Right ventricle myocardium superior (tissue), 1 donor: ENCODE data around the gene SCML1. TPM values are rescaled to one million over a fixed set of nuclear protein-coding genes. Genes with fewer than 3 reads are reported as not detected.
A peak's percentile ranks its signal among the peaks of the same experiment; 100 is the strongest.

Source experiments
- ATAC-seq: fragments of 200-7000 bp; cut with Tn5 transposase; one replicate; pipeline ENCODE4 v1.9.1; 2020; ENCODE audit warnings: mild to moderate bottlenecking; ENCODE audit not compliant: poor library complexity
- DNase-seq: peaks from one replicate; pipeline ENCODE4 v3.0.0-alpha.2; 2020
- intact Hi-C: fragments of 100-400 bp; cut with DNase I; formaldehyde crosslinking; loops from one replicate; pipeline ENCODE4 v1.11.2; 2022
- total RNA-seq: library from RNA; stranded (reverse); fragmentation: NEBNext Ultra II Directional; extraction: Animal tissue kit (Norgen Biotek cat#: 25700); gene quantifications from one replicate; pipeline ENCODE4 v1.2.1, GENCODE V29; 2021
- donor health status: DM: no; HTN: yes; CAD: no; lungs with severe emphysema.

The SCML1 gene
- total RNA-seq, 1 donor from 2014 or later: 5.7 TPM

DNA sequence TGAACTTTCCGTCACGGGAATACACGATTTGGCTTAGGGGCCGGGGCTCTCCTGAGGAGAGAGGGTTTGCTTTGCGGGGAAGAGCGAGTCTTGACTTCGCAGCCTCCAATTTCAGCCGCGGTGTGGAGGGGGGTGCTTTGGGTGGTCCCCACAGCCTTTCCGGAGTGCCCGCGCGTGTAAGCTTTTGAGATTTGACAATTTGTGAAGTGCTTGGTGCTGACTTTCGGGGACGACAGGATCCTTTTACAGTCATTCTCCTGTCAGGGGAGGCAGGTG, 355 bp downstream of the SCML1 start:
- no peak for DNase-seq
- ATAC-seq: no peak
- intact Hi-C loops: no loop called here

DNA sequence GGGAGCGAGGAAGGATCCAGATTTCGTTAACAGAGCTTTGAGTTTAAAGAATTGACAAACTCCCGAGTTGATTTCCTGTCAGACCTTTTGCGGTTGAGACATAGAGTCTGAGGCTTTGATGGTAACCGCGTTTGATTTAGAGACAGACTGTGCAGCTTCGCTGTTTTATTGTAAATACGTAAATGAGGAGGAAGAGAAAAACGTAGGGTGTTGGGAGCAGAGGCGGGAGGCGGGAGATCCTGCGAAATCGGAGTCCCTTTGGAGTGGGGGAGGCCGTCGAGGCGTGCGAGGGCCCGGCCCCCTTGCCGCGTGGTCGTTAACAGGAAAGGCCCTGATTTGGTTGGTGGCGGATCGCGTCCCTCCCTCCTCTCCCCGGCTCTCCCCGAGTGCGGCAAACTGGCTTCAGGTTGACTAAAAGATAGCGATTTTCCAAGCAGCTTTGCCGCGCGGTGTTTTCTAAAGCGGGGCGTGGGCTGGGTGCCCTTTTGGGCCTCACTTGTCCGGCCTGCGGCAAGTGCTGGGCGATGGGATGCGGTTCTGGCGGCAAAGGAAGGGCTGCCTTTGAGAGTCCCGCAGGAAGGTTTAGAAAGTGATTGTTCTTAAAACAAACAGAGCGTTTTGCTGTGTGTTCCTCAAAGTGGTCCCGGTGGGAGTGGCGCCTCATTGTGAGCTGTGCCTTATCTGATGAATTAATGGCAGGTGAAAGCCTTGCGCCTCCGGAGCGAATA, 857 bp downstream of the SCML1 start:
- intact Hi-C loops: no loop called here
- ATAC-seq (peak; percentile 24), DNase-seq (peak; percentile 52)

DNA sequence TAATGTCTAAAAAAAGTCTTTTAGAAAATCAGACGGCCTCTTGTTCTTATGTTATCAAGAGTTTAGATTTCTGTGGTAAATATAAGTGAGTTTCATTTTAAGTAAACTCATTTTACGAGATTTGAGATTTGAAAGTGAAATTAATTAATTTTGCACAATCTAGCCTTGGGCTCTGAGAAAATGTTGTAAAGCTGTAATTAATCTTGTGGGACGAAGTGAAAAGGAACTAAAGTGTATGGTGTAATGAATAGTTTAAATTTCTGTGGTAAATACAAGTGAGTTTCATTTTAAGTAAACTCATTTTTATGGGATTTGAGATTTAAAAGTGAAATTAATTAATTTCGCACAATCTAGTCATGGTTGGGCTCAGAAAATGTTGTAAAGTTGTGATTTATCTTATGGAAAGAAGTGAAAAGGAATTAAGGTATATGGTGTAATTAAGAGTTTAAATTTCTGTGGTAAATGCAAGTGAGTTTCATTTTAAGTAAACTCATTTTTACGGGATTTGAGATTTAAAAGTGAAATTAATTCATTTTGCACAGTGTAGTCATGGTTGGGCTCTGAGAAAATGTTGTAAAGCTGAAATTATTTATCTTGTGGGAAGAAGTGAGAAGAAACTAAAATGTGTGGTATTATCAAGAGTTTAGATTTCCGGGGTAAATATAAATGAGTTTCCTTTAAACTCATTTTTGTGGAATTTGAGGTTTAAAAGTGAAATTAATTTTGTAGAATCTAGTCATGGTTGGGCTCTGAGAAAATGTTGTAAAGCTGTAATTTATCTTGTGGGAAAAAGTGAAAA, 1.6 kb downstream of the SCML1 start:
- DNase-seq (no peak), ATAC-seq (no peak)
- intact Hi-C loops: no loop called here

DNA sequence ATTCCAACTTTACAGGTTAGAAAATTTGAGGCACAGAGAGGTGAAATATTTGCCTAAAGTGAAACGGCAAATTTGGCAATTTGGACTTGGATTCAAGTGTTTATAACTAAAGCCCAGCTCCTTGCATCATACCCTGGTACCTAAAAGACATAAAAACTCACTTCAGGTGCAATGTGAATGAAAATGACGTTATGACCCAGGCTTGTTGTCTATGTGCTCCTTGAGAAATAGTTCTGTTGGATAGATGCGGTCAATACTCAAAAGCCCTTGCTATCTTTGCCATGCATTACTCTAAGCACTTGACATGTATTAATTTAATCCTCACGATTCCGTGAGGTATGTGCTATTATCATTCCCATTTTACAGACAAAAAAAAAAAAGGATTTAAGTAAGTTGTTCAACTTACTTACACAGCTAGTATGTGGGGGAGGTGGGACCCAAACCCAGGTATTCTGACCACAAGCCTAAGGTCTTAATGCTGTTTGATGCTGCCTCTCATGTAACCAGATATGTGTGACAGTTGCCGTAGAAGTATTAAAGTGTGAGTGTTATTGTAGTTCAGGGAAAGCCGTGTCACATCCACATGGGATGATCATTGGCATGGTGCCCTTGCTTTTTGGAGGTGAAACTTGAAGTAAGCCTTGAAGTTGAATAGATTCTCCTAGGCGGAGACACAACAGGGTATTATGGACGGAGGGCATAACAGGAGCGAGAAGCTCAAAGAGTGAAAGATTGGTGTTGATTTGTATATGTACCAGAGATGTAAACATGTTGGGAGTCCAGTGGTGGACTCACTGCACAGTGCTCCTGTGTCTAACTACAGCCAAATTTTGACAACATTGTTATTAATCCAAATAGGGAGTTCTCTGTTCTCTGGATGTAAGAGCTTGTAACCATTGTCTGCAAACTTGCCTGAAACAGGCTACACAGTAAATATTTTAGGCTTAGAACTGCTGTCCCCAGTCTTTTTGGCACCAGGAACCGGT, 3.1 kb downstream of the SCML1 start:
- no peak for ATAC-seq
- intact Hi-C loops: no loop called here
- DNase-seq: no peak

DNA sequence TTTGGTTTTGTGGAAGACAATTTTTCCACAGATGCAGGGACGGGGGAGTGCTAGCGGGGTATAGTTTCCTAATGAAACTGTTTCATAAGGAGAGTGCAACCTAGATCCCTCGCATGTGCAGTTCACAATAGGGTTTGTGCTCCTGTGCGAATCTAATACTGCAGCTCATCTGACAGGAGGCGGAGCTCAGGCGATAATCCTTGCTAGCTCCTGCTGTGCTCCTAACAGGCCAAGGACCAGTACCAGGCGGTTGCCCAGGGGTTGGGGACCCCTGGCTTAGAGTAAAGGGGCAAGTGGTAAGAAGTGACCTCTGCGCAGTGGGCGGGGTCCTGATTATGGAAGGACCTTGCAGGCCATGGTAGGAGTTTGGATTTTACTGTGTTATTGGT, 3.8 kb downstream of the SCML1 start:
- intact Hi-C loops: no loop called here
- DNase-seq: no peak
- no peak for ATAC-seq

DNA sequence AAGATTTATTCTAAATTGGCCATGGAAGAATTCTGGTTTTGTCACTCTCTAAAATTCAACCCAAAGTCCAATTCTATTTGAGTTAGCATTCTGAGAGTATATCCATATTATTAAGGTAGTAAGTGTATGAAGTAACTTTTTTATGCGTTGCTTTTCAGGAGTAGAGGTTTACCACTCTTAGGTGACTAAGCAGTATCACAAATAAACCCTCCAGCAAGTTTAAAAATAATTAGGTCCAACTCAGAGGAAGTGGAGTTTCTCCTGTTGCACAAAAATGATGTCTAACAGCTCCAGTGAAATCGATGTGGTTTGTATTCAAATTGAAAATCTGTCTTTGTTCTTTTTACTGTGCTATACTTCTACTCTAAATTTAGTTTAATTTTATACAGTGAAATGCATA, 6.6 kb downstream of the SCML1 start:
- no peak for DNase-seq
- intact Hi-C loops: no loop called here
- no peak for ATAC-seq

DNA sequence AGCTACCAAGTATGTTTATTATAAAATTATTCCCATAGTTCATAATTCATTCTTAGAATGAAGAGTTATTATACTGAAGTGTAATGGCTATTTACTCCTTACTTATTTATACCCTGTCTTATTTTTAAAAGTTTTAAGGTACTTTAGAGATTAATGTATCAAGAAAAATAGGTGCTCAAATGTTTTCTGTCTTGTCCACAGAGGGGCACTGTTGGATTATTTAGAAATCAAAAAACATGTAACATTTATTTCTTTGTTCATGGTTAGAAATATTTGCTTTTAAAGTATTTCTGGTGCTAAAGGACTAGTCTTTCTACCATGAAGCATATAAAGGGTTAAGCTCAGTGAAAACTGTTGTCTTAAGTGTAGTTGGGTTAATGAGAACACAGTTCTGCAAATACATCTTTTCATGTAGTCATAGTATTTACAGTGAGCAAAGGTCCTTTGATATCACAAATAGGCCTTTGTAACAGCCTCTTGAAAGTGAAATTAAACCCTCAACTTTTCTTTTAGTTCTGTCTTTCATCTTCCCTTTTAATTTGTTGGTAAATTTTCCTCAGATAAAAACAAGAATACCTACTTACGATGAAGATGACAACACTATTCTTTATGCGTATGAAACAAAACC, 7.7 kb downstream of the SCML1 start:
- ATAC-seq (no peak), DNase-seq (no peak)
- intact Hi-C loops: no loop called here

DNA sequence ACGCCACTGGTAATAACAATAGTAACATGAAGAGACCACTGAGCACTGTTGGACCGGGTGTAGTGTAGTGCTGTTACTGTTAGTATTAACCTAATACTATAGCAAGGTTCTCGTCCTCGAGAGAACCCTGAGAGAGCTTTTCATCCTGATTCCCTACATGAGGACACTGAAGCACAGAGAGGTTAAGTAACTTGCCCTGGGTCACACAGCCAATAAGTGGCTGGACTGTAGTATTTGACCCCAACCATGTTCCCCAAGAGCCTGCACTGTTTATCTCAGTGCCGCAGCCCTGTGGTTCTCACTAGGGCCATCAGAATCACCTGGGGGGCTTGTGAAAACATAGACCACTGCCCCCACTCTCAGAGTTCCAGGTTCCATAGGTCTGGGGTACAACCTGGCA, 10.4 kb downstream of the SCML1 start:
- intact Hi-C loops: no loop called here
- ATAC-seq: no peak
- DNase-seq: no peak

DNA sequence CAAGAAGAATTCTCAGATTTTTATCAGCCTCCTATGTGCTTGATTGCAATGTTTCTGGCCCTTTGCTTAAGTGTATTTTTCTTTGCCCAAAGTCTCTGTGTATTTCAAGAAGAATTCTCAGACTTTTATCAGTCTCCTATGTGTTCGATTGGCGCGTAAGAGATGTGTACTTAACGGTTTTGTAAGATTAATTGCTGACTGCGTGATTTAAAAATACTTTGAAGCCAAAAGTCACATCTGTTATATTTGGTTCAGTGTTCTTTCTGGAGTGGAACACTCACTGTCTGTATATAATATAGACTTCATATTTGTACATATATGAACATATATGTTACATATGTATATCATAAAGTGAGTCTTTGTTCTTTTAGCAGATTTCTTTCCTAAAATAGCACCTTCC, 11.4 kb downstream of the SCML1 start:
- intact Hi-C loops: no loop called here

DNA sequence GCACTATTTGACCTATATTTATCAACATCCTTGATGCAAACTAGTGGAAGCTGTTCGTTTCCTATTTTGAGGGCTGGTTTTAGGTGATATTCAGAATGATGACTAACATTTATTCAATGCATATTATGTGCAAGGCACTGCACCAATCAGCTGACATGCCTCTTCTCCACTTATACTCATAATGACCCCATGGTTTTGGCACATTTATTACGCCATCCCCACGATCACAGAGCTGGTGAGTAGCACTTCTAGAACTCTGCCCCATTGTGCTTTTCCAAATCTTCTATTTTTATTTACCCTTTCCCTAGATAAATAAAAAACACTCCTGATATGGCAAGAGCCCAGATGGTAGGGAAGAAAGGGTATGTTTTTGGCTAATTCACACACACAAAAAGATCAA, 13.1 kb downstream of the SCML1 start:
- ATAC-seq (no peak), DNase-seq (no peak)
- intact Hi-C loops: no loop called here

More for the DNA sequence above, 11.4 kb downstream of the SCML1 start:
- DNase-seq (no peak), ATAC-seq (no peak)

DNA sequence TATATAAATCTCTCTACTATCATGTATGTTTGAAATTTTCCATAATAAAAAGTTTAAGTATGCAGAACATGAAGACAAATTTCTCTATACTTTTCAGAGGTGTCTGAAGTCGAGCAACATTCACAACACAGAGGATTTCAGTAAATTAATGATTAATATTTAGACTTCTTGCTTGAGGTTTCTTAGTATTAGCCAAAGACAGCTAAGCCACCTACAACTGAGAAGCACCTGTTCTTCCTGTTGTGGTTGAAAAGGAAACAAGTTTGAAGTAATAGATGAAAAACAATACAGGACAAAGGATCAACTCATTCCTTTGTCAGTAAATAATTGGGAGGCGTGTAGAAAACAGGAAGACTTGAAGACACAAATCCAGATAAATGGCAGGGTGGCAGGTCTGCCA, 21.1 kb downstream of the SCML1 start:
- intact Hi-C loops: no loop called here
- no peak for ATAC-seq
- DNase-seq: no peak

DNA sequence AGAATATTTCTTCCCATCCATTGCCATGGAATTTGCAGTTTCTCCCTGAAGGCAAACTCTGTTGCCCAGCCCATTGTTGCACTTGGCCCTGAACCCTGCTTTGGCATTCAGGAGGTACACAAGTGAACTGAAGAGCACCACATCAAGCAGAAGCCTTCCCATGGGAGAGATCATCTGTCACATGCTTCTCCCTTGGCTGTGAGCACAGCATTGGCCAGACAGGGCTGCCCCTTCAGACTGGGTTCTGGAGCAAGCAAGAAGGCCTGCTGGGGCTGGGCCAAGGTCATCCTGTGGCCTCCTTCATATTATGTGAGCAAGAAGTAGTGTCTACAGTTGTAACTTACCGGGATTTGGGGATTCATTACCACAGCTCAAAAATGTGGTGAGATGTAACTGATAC, 22.7 kb downstream of the SCML1 start:
- intact Hi-C loops: no loop called here
- no peak for ATAC-seq
- no peak for DNase-seq

DNA sequence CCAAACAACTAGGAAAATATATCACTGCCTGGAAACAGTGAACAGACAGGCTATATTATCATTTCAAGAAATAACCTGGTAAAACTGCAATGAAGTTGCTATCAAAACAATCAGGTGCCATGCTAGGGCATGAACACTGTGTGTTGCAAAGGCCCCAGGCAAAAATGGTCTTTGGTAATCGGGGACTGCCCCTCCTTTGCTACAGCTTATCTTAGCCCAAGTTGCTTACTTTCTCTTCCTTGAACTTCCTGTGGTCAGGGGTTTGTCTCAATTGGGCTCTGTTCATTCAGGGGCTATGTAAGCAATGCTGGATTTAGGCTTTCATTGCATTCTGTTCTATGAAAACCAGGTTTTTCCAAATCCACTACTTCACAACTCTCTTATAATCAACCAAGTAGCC, 30.4 kb downstream of the SCML1 start:
- intact Hi-C loops: no loop called here
- ATAC-seq (no peak), DNase-seq (no peak)

DNA sequence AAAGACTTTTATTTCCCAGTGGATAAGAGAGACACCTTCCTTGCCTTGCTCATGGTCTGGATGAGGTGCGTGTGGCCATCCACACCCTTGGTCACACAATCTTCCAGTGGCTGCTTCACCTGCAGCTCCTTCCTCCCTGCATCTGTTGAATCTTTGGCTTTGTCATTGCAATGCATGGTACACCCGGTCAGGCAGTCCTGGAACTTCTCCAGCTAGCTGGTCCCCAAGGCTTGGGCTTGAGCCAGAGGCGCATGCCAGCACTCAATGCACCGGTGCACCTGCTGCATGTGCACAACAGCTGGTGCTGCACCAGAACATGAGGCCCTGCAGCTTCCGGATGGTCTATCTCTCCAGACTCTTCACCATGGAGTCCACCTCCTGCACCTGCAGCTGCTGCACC, 31.7 kb downstream of the SCML1 start:
- DNase-seq (no peak), ATAC-seq (no peak)
- intact Hi-C loops: no loop called here

DNA sequence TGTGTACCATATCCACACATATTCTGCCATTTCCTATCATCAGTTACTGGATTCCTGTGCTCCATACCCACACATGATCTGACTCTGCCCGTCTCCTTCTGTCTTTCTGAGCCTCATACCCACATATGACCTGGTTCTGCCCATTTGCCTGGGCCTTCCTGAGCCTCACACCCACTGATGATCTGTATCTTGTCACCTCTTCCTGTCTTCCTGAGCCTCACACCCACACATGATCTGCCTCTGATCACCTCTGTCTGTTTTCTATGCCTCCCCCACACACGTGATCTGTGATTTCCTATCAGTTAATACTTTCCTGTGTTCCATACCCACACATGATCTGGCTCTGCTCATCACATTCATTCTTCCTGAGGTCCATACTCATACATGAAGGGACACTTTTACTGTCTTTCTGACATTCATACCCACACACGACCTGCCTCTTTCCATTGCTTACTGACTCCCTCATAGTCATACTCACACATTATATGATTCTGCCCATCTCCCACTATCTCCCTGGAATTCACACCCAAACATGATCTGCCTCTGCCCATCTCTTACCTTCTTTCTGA, 32.5 kb downstream of the SCML1 start:
- intact Hi-C loops: no loop called here
- DNase-seq (no peak), ATAC-seq (no peak)

DNA sequence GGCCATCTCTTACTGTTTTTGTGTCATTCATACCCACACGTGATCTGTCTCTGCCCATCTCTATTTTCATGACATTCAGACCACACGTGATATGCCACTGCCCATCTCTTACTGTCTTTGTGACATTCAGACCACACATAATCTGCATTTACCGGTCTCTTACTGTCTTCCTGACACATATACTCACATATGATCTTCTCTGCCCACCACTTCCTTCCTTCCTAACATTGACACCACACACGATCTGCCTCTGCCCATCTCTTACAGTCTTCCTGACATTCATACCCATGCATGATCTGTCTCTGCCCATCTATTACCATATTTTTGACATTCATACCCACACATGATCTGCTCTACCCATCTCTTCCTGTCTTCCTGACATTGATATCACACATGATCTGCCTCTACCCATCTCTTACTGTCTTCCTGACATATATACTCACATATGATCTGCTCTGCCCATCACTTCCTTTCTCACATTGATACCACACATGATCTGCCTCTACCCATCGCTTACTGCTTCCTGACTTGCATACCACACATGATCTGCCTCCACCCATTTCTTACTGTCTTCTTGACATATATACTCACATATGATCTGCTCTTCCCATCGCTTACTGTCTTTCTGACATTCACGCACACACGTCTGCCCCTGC, 36.1 kb downstream of the SCML1 start:
- DNase-seq (no peak), ATAC-seq (no peak)
- intact Hi-C loops: no loop called here

DNA sequence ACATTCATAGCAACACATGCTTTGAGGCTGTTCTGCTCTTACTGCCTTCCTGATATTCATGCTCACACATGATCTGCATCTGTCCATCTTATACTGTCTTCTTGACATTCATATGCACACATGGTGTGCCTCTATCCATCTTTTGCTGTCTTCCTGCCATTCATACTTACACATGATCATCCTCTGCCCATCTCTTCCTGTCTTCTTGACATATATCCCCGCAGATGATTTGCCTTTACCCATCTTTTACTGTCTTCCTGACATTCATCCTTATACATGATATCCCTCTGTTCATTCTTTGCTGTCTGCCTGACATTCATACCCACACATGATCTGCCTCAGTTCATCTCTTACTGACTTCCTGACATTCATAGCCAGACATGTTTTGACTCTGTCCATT, 36.8 kb downstream of the SCML1 start:
- intact Hi-C loops: no loop called here
- no peak for ATAC-seq
- no peak for DNase-seq

DNA sequence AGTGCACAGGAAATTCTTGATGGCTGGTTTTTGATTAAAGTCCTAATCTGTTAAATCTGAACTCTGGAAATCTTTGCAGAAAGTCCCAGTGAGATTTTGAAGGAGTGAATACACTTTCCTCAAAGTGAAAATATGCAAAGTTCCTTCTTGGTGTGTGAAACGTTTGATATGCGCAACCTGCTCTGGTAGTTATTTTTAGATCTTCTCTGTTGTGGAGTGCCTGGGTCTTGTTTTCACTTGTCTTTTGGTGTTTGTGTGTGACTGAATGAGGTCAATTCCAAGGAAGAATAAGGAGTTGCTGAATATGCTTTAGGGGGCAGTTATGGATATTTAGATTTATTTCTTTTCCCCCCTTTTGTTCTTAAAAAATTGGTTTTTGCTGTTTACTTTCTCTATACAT, 41.7 kb downstream of the SCML1 start:
- DNase-seq: no peak
- intact Hi-C loops: no loop called here
- no peak for ATAC-seq
